Fibroblast of pulmonary artery (primary cell): ENCODE results near the gene SOHLH2.

Experiments
- DNase-seq: peaks from one replicate; pipeline ENCODE4 v3.0.0-alpha.2; 2010; ENCODE audit warnings: low read depth
- H3K4me3 ChIP-seq: replicated peaks from 2 replicates; pipeline ENCODE4 v1.5.1; 2011; ENCODE audit warnings: low read depth, mild to moderate bottlenecking, control low read depth, low read length, moderate library complexity
- CTCF ChIP-seq: IDR thresholded peaks from 2 replicates; pipeline ENCODE4 v1.5.1; 2011; ENCODE audit warnings: mild to moderate bottlenecking, control low read depth, low read length, inconsistent platforms; ENCODE audit errors: missing control alignments

The SOHLH2 gene

GRCh38 chr13:36151591-36151990, 62.8 kb downstream of the SOHLH2 start:
- H3K4me3 ChIP-seq: no peak overlapping the region
- no peak for DNase-seq
- no peak for TF ChIP-seq CTCF

- no peak for TF ChIP-seq CTCF
- DNase-seq: no peak
- H3K4me3 ChIP-seq: no peak overlapping the region
Observed at GRCh38 chr13:36148446-36148845, 65.9 kb downstream of the SOHLH2 start.

GRCh38 chr13:36147330-36147729, 67.0 kb downstream of the SOHLH2 start:
- H3K4me3 ChIP-seq: no peak overlapping the region
- TF ChIP-seq CTCF: no peak
- DNase-seq: no peak

GRCh38 chr13:36146511-36147269, 67.7 kb downstream of the SOHLH2 start:
- H3K4me3 ChIP-seq: no peak overlapping the region
- no peak for TF ChIP-seq CTCF
- peak; percentile 59 for DNase-seq

- no peak overlapping the region for H3K4me3 ChIP-seq
- no peak for DNase-seq
- TF ChIP-seq CTCF: no peak
Observed at GRCh38 chr13:36143738-36144137, 70.6 kb downstream of the SOHLH2 start.

- no peak overlapping the region for H3K4me3 ChIP-seq
- TF ChIP-seq CTCF: no peak
- DNase-seq: no peak
Observed at GRCh38 chr13:36142735-36143134, 71.6 kb downstream of the SOHLH2 start.

- no peak for TF ChIP-seq CTCF
- DNase-seq: no peak
- no peak overlapping the region for H3K4me3 ChIP-seq
Observed at GRCh38 chr13:36135876-36136275, 78.5 kb downstream of the SOHLH2 start.
